ENCODE data around the gene TMEM117. TPM values are rescaled to one million over a fixed set of nuclear protein-coding genes. Genes with fewer than 3 reads are reported as not detected.

TMEM117 gene
- total and polyA plus RNA-seq, 2 donors (not counting 3 experiments of a cell fraction or from before 2014, with no cell fraction given) = 1.2 to 3.8 TPM

GRCh38 chr12:43816168-43816567 is 19.7 kb upstream of the TMEM117 start:
- H2AFZ ChIP-seq (ENCODE audit: low read depth, low read length) = no peak overlapping the region
- no peaks in the 10 kb centered on the region for H3K9me1 ChIP-seq (replicated peaks; ENCODE audit: control insufficient read depth, extremely low read depth, insufficient read depth, low read length)
- H4K20me1 ChIP-seq (replicated peaks; ENCODE audit: control insufficient read depth, extremely low read depth, insufficient read depth, low read length) = no peaks in the 10 kb centered on the region
- no peaks in the 10 kb centered on the region for H3K36me3 ChIP-seq (ENCODE audit: control insufficient read depth in 2 of 2, extremely low read depth in 1 of 2, insufficient read depth in 2 of 2, low read length in 2 of 2)
- H3K4me1 ChIP-seq (ENCODE audit: control insufficient read depth, extremely low read depth, insufficient read depth, low read length) = no peaks in the 10 kb centered on the region
- no peak for FAIRE-seq
- no peak overlapping the region for H3K4me3 ChIP-seq (replicated peaks in 1 of 3; ENCODE audit: insufficient read depth in 1 of 3, low read depth in 1 of 3, low read length in 3 of 3)
- no peak overlapping the region for H3K4me2 ChIP-seq (ENCODE audit: insufficient read depth, low read length)
- no TSS peak for BruUV-seq (replicated peaks)
- TF ChIP-seq MYC (IDR thresholded peaks at IDR 0.05; ENCODE audit: low read depth, low read length) (no peak), GATA2 (IDR thresholded peaks at IDR 0.05; ENCODE audit: insufficient read depth, insufficient read length, low read depth, low read length) (no peak), EZH2 (IDR thresholded peaks at IDR 0.05; ENCODE audit: borderline replicate concordance, low read depth, low read length, severe bottlenecking) (no peak), POLR2A (IDR thresholded peaks at IDR 0.05; ENCODE audit: low read depth, low read length) (no peak), CTCF (IDR thresholded peaks at IDR 0.05; ENCODE audit: extremely low read depth in 1 of 2, insufficient read depth in 1 of 2, low read depth in 1 of 2, low read length in 2 of 2) (no peak), MAX (IDR thresholded peaks at IDR 0.05; ENCODE audit: insufficient read depth, insufficient read length) (no peak), FOS (IDR thresholded peaks at IDR 0.05; ENCODE audit: borderline replicate concordance, insufficient read depth, low read length) (no peak), JUN (IDR thresholded peaks at IDR 0.05; ENCODE audit: borderline replicate concordance, insufficient read depth, insufficient read length, low read depth) (no peak), POLR2AphosphoS5 (IDR thresholded peaks at IDR 0.05; ENCODE audit: insufficient read depth, low read depth, low read length) (no peak)
- H3K9me3 ChIP-seq (replicated peaks; ENCODE audit: control insufficient read depth, insufficient read depth, low read length) = no peaks in the 10 kb centered on the region
- ChIA-PET CTCF (interaction anchor here (3.1 kb wide), 1 partner anchor 11 kb away, joined by 9 read pairs; the partner anchor contains the start of gene TWF1), POLR2A (no interaction called here)
- dilution Hi-C loops (cut with MboI; ENCODE audit: extremely low pct_ligation_motif_present, low sequenced_read_pairs) (no loop called here), intact Hi-C loops (cut with micrococcal nuclease) (no loop called here)
- no peak overlapping the region for H3K9ac ChIP-seq (replicated peaks; ENCODE audit: extremely low read depth, insufficient read depth, low read length)
- H3K79me2 ChIP-seq (ENCODE audit: control insufficient read depth, insufficient read depth, low read length) = no peaks in the 10 kb centered on the region
- DNase-seq (ENCODE audit: low read depth, low spot score) = no peak
- H3K27me3 ChIP-seq (ENCODE audit: control insufficient read depth in 2 of 2, insufficient read depth in 2 of 2, low read length in 2 of 2) = peaks cover 10 to 14% of the 10 kb centered on the region in 2 experiments
- H3K27ac ChIP-seq (ENCODE audit: insufficient read depth, low read depth, low read length) = no peak overlapping the region

All from endothelial cell of umbilical vein (primary cell).